HG02840 (cell line): ENCODE measurements around the gene BAHD1.

ENCODE experiments used
- ATAC-seq: cut with Tn5 transposase; IDR thresholded peaks from one replicate; pipeline ENCODE4 v1.9.1; 2021; ENCODE audit warnings: mild to moderate bottlenecking, moderate library complexity, moderate number of reproducible peaks; ENCODE audit not compliant: unreplicated experiment, low FRiP score

Gene BAHD1

DNA sequence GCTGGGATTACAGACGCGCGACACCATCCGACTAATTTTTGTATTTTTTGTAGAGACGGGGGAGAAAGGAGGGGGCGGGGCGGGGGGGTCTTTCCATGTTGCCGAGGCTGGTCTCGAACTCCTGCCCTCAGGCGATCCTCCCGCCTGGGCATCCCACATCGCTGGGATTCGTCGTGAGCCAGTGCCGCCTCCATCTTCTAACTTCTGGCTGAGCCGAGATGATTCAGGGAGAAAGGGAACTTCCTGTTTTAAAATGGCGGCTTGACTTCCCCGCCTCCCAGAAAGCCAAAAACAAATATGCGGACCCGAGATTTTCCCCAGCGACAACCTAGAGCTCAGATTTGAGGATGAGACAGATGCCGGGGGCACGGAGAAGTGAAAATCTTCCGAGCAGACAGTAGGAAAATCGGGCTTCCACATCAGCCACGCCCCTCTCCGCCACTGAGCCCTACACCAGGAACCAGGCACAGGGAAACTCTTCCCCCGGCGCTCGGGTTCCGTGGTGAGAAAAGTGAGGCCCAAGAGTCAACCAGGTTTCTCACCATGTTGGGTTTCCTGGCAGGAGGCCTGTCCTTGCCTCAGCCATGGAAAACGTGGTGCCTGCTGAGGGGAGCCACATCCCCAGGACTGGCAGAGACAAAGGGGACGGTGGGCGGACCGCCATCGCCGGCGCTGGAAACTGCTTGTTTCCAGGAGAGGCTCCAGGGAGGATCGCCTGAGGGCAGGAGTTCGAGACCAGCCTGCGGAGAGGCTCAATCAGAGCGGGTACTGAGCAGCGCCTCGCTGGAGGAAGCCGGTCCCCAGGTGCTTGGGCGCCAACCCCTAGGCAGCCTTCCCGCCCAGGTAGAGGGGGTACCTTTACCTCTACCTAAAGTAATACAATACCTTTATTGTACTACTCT lies 48.8 kb downstream of the BAHD1 start:
- ATAC-seq = no peak

DNA sequence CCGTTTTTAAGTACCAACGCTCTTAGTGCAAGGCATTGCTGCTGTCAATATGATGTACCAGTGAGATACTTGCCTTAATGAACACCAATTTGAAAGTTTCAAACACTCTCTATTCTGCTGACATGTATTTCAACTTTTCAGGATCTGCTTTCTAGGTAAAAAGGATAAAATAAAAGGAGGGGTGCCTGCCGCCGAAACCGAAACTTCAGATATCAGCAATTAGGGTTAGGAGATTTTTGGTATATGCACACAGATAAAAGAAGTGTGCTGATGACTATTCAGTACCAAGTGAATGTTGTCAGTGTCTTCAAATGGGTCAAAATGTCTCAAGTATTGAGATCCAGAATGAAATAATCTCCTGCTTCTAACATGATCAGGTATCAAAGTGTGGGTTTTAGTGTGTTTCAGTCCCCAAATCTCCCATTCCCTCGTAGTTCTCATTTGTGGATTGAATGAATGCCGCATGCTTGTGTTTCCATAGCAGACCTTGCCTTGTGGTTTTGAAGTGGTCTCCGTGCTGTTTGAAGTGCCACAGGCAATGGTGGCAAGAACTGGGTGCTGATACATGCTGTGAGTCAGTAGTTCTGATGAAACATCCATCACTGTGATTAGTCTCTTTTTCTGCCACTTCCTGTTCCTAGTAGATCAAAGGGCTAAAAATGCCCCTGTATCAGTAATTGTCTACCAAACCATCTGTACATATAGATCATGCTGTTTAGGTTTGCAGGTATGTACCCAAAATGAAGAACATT lies 52.5 kb downstream of the BAHD1 start:
- no peak for ATAC-seq

DNA sequence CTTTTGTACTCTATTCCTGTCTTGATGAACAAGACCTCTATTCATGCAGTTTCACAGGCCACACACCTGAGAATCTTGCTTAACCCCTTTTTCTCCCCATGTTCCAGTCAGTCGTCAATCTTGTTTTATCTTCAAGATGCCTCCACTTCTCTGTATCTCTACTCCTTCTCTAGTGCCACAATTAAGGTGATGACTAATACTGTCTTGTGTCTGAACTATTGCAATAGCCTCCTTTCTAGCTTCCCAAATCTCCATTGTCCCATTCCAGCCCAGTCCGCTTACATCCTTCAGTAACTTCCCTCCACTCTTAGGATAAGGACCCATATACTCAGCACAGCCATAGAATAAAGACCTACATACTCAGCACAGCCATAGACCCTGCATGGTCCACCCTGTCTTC lies 54.8 kb downstream of the BAHD1 start:
- ATAC-seq = no peak

DNA sequence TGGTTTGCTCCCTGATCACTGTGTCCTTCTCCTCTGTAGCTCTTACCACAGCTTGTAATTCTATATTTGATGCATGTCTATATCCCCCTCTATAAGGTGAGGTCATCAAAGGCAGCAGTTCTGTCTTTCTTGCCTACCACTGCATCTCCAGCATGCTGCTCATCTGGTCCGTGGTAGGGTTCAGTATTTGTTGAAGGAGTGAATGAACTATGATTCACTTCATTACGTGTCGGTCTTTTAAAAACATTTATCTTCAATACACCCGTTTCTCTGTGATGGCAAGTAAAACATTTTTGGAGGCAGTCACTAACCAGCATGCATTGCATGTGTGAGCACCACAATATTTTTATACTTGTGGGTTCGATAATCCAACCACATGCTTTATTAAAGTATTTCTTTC lies 57.7 kb downstream of the BAHD1 start:
- no peak for ATAC-seq

DNA sequence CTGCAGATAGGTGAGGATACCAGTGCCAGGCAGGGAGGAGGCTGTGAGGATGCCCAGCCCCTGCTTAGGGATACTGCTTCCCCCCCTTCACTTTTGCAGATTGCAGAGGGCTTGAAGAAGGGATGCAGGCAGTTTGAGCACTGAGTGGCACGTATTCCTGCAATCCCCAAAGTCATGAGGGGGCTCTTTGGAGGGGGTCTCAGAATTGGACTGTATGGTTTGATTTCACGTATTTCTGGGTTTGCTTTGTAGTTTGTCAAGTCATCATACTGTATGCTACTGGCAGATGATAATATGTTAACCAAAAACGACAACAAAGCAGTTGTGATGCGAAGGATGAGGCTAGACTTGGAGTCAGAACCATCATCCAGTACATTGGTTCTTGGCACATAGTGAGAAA lies 58.1 kb downstream of the BAHD1 start:
- ATAC-seq = no peak

DNA sequence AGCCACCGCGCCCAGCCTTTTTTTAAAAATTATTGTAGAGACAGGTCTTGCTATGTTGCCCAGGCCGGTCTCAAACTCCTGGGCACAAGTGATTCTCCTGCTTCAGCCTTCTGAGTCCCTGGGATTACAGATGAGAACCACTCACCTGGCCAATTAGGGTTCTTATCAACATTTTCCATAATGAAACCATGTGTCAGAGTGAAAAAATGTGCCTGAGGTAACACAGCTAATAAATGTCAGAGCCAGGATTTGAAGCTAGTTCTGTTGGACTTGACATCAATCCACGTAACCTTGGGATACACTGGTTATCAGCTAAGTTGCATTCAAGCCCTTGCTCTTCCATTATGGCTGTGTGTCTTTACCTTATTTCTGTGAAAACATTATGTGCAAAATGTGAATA lies 59.2 kb downstream of the BAHD1 start:
- no peak for ATAC-seq

DNA sequence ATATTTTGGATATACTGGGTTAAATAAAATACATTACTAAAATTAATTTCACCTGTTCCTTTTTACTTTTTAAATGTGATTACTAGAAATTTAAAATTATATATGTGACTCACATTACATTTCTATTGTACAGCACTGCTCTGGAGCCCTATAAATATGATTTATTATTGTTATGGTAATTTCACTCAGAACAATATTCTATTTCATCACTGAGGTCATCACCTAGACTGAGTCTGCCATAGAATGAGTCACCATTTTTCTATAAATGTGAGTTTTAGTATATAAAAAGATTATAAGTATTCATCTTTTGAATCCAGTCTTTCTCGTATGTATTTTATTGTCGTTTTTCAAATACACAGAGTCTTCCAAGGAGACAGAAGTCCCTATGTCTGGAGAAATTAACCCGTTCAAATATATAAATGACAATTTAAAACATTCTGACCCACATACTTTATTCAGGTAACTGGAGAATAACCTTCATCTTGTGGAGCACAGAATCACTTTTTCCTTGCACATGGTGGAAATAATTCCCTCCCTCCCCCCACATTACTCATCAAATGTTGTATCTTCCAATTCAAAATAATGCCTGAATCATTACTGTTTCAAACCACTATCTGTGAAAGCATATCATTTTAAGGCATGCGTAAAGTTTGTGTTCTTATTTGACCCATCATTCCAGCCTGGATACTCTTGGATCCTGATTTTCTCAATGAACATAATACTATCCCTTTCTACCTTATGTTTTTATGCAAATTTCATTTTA lies 60.0 kb downstream of the BAHD1 start:
- no peak for ATAC-seq

DNA sequence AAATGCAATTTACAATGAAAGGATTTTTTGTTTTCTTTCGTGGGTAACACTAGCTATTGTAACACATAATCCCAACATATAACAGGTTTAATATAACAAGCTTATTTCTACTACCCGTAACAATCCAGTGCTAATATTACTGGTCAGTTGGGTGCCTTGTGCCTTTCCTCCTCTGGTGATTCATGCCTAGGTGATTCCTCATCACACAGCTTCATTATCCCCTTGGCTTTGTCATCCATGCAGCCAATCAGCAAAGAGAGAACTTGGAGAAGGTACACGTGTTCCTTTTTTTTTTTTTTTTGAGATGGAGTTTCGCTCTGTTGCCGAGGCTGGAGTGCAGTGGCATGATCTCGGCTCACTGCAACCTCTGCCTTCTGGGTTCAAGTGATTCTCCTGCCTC lies 60.7 kb downstream of the BAHD1 start:
- no peak for ATAC-seq

DNA sequence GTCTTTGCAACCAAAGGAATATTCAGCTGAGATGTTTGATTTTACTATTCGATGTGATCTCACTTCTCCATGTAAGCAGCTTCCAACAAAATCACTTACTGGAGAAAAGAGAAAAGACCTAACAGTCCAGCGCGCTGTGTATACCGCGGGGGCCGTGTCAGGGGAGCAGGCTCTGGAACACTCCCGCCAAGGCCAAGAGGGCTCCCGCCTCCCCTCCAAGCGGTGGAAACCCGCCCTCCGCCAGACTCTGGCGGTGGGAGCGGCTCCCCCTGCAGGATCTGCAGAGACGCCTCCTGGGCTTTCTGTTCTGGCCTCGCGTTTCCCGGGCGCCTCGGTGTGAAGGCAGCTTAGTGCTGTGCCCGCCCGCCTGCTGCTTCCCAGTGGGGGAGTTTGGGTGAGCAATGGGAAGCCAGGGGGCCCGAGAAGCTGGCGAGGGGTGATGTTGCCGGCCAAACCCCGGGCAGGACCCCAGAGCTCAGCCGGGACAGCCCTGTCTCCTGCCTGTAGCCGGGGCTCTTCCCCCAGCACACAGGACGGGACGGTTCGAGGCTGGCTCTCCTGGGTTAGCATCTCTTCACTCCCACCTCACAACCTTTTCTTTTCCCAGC lies 66.3 kb downstream of the BAHD1 start:
- ATAC-seq = no peak

DNA sequence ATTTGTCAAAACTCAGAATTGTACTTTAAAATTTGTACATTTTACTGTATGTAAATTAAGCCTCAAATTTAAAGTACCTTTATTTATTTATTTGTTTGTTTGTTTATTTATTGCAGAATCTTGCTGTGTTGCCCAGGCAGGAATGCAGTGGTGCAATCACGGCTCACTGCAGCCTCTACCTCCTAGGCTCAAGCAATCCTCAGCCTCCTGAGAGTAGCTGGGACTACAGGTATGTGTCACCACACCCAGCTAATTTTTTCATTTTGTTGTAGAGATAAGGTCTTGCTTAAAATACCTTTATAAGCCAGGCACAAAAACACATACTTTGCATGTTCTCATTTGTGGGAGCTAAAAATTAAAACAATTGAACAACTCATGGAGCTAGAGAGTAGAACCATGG lies 67.5 kb downstream of the BAHD1 start:
- no peak for ATAC-seq

DNA sequence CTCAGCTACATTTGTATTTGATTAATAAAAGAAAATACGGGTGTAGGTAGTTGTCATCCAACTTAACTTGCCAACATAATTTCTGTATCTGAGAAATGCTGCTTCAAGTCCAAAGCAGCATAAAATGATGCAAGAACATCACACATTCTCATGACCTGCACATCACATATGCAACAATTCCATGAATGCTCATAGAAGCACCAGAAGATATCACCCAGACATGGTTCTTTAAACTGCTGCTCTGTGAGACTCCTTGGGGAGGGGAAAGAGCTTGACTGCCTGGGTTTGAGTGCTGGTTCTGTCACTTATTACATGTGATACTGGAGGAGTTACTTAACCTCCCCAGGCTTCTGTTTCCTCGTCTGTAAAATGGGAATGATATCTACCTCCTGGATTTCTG lies 69.4 kb downstream of the BAHD1 start:
- no peak for ATAC-seq

DNA sequence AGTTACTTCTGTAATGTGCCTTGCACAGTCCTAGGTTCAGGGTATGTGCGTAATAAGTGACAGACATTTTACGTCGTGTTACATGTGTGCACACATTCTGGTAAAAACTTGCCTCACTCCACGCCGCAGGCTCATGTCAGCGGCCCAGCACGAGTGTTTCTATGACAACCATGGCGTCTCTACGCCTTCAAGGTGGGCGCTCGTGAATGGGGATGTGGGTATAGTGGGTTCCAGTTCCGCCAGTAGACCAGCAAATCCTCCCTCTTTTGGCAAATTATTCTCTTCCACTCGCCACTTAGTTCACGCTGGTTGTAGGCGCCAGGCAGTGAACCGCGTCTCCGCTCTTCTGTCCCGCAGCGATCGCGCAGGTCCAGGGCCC lies 70.3 kb downstream of the BAHD1 start:
- ATAC-seq = no peak

DNA sequence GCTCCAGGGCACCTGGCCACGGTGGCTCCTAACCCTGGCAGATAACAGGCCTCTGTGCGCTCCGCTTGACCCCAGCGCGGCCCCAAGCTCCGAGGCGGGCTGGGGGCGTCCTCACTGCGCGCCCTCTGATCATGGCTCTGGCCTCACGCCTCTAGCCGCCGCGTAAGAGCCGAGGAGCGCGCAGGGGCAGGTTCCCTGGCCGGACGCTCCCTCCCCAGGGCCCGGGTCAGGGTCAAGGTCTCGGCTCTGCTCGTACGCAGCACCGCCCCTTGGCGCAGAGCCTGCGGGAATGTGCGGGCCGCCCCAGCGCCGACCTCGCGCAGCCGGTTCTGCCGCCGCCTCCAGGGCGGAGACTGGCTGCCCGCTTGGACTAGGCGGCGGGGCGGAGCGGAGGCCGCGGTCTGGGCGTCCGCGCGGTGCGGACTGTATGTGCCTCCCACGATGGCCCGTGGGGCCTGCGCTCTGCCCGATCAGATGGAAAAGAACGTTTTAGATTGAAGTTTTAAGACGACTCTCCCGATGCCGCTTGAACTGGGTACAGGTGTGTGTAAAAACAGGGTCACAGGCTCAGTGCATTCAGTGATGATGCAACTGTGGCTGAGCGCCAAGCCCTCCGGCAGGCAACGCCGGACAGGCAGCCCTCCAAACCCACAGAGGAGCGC lies 70.8 kb downstream of the BAHD1 start:
- ATAC-seq = no peak

DNA sequence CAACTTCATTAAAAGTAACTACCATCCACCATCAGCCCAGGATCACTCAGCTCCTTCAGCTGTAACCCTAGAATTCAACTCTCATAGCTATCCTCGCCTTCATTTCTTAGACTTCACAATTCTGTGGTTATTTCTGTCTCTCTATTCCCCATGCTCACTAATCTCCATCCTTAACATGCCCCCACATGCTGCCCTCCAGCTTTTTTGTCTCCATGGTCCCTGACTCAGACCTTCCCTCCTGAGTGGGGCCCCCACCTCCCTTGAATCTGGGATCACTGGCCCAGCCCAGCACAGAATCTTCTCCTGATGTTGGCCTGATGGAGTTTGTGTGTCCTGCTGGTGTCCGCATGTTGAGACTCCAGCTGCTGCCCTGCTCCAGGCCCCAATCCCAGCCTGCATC lies 71.7 kb downstream of the BAHD1 start:
- no peak for ATAC-seq

DNA sequence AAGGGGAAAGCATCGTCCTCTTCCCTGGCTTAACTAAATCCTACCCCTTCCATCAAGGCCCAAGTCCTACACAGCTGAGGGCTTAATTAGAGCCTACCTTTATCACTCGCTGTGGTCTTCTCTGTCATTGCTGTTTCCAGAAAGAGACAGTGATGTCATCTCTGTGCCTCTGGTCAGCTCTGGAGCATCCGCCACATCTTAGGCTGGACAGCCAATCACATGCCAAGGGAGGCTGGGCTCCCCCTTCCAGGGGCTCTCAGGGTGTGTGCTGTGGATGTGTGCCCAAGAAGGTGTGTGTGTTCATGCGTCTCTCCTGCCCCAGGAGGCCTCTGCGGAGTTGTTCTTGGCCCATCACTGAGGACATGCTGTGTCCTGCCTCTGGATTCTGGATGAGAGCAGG lies 72.9 kb downstream of the BAHD1 start:
- ATAC-seq = no peak

DNA sequence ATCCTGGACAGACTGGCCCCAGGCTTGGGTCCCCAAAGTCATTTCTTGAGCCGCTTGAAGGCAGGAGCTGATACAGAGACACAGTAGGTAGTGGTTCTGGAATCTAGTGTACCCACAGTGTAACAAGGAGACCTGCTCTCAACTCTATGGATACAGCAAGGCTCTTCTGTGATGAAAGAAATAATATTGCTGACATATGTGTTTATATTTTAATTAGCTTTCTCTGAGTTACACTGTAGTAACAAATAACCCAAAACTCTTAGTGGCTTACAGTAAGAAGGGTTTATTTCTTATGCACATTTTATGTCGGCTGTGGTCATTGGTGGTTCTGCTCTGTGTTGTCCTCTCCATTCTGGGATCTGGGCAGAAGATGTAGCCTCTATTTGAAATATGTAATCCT lies 75.6 kb downstream of the BAHD1 start:
- ATAC-seq = no peak
